GM18505 (cell line): ENCODE data around the gene ARHGEF16.

Experiments
- ATAC-seq: cut with Tn5 transposase; IDR thresholded peaks from one replicate; pipeline ENCODE4 v1.9.1; 2021; ENCODE audit not compliant: unreplicated experiment
- POLR2A ChIP-seq: IDR thresholded peaks from 4 replicates; pipeline ENCODE4 v1.6.1; 2011; ENCODE audit warnings: borderline replicate concordance; ENCODE audit not compliant: insufficient read depth, insufficient read length; ENCODE audit errors: extremely low read depth

The ARHGEF16 gene

DNA sequence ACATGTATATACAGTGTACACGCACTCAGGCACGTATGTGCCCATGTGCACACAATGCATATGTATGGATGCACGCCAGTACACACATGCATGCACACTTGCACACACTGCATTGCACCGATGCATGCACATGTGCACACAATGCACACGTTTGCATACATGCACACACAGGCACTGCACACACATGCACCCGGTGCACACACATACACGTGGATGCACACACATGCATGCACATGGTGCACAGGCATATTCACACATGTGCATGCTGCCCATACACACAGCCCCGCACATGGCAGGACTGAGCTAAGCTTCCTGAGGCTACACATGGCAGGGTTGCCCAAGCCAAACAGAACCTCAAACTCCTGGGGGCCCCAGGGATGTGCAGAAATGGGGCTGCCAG is 19.6 kb downstream of the ARHGEF16 start:
- TF ChIP-seq POLR2A = no peak
- no peak for ATAC-seq

DNA sequence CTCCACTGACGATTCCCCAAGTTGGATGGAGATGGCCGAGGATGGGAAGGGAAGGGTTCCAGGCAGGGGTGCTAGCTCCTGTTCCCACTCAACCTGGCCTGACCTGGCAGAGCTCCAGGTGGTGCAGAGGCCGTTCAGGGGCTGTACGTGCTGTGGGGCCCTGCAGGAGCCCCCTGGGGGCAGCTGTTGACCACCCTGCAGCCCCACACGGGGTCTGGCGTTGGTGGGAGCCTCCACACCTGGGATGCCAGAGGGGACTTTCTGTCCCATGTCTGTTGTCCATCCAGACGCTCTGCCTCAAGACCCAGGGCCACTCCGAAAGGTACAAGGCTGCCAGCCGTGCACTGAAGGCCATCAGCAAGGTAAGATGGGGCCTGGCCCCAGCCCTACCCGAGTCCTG is 20.0 kb downstream of the ARHGEF16 start:
- no peak for ATAC-seq
- TF ChIP-seq POLR2A = no peak

DNA sequence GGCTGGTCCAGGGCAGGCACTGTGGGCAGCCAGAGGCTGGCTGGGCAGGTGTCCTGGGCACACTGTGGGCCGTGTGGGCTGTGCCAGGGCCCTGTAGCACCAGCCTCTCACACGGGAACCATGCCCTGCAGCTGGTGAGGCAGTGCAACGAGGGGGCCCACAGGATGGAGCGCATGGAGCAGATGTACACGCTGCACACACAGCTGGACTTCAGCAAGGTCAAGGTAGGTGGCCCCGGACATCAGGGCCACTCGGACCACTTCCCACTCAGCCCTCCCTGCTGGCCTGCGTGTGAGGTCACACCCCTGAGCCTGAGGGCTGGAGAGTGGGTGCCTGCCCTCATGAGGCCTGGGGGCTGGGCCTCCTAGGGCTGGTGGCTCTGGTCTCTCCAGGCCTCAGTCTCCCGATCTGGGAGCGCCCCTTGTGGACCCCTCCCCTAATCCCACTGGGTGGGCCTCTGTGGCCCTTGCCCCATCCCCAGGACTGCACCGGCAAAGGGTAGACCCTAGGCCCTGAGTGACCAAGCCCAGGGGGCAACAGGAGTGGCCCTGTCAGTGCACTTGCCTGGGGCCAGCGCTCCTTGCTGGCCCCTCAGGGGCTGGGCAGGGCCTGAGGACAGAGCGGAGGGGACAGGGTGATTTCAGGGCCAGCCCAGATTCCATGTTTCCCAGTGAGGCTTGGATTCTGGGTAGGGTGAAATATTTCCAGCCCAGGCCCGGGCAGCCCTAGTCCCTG is 21.5 kb downstream of the ARHGEF16 start:
- TF ChIP-seq POLR2A = no peak
- no peak for ATAC-seq

DNA sequence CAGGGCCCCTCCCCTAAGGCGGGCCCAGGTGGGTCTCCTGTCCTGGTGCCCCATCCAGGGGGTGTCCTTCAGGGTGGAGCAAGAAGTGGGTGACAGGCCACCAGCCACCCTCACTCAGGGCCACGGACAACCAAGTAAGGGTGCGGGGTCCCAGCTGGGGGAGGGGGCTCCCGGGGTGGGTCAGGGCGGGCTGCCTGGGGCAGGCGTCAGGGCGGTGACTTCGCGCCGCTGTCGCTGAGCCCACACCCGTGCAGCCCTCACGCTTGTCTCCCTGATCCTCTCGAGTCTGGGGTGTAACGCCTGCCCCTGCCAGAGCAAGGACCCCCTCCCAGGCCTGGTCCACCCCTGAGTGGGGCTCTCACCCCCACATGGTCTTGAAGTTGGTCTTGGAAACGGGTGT is 22.2 kb downstream of the ARHGEF16 start:
- ATAC-seq = no peak
- TF ChIP-seq POLR2A = no peak

GRCh38 chr1:3477241-3477995 is 23.0 kb downstream of the ARHGEF16 start:
- ATAC-seq = no peak
- TF ChIP-seq POLR2A = no peak

DNA sequence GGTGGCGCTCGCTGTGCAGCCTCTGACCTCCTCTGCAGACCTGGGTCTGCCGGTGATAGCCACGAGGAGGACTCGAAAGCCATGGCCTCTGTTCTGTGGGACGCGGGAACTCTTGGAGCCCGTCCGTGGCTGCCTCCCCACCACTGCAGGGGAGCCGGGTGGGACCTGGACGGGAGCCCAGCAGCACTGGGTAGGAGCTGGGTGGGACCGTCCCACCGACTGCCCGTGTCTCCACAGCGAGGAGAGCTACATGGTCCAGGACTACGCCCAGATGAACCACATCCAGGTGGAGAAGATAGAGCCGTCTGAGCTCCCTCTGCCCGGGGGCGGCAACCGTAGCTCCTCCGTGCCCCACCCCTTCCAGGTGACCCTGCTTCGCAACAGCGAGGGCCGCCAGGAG is 23.7 kb downstream of the ARHGEF16 start:
- TF ChIP-seq POLR2A = no peak
- no peak for ATAC-seq

GRCh38 chr1:3479511-3480368 is 25.3 kb downstream of the ARHGEF16 start:
- ATAC-seq = no peak

DNA sequence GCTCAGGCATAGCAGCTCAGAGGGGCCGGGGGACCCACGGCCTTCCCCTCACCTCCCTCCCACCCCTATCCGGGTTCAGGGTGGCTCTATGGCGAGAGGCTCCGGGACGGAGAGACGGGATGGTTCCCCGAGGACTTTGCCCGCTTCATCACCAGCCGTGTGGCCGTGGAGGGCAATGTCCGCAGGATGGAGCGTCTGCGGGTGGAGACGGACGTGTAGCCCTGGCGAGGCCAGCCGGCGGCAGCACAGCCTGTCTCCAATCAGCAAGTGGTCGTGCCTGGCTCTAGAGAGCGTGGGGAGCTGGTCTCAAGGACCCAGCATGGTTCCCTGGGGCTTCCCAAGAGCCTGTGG is 25.9 kb downstream of the ARHGEF16 start:
- no peak for TF ChIP-seq POLR2A
- no peak for ATAC-seq

More at GRCh38 chr1:3479511-3480368, 25.3 kb downstream of the ARHGEF16 start:
- TF ChIP-seq POLR2A = no peak

DNA sequence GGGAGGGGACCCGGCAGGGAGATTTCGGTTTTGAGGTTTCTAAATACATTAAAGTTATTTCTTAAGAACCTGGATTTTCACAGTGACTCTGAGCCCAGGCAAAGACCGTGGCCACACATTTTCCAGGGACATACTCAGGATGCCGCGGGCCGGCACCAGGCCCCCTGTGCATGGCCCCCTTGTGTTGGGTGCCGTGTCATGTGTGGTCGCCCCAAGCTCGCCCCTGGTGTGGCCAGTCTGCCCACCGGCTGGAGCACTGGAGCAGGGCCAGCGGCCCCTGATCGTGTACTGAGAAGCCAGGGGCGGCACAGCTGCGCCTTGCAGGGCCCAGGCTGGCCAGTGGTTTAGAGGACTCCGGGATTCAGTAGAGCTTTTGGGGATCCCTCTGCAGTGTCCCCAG is 26.6 kb downstream of the ARHGEF16 start:
- TF ChIP-seq POLR2A = no peak
- ATAC-seq = no peak

DNA sequence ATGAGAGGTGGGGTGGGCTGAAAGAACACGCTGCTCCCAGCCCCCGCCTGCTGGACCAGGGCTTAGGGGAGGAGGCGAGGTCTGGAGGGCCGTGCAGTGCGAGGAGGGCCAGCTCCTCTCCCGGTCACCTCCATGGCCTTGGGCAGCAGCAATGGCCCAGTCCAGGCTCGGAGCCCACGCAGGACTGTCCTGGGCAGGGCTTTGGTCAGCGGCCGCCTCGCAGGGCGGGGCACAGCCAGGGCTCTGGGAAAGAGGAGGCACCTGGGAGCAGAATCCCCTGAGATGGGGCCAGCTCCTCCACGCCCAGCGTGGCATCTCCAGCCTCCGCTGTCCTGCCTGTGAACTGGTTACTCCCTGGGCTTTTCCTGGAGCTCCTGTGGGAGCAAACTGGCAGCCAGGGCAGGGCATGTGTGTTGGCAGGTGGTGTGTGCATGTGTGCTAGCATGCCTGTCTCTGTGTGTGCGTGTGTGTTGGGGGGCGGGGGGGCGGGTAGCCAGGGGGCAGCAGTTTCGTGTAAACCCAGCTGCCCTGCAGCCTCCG is 27.4 kb downstream of the ARHGEF16 start:
- TF ChIP-seq POLR2A = no peak
- no peak for ATAC-seq

GRCh38 chr1:3482378-3482849 is 27.9 kb downstream of the ARHGEF16 start:
- no peak for ATAC-seq
- no peak for TF ChIP-seq POLR2A

- TF ChIP-seq POLR2A = no peak
- no peak for ATAC-seq
Observed at GRCh38 chr1:3483380-3483779, 28.9 kb downstream of the ARHGEF16 start.

- ATAC-seq = no peak
- TF ChIP-seq POLR2A = no peak
Observed at GRCh38 chr1:3483801-3484444, 29.5 kb downstream of the ARHGEF16 start.

DNA sequence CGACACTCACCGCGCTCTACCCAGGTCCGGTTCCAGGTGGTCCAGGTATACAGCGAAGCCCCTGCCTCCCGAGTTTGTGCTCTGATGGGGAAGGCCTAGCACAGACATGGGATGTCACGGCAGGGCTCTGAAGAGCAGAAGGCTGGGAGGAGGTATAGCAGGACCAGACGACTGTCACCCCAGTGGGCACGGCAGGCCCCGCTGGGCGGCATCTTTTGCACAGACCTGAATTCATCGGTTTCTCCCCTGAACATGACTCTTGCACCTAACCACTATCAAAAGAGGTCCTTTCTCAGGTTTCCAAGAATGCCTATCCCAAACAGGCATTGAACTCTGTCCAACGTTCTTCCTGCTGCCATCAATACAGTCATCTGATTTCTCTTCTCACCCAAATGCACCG is 30.6 kb downstream of the ARHGEF16 start:
- ATAC-seq = no peak
- no peak for TF ChIP-seq POLR2A

- no peak for ATAC-seq
- TF ChIP-seq POLR2A = no peak
Observed at GRCh38 chr1:3488432-3488831, 34.0 kb downstream of the ARHGEF16 start.
